COR-L47 (cell line): ENCODE results near the gene PRKAR2A.

Experiments used
- DNase-seq: peaks from one replicate; lab custom pipeline; 2025; lab: John Stamatoyannopoulos, UW

PRKAR2A gene

GRCh38 chr3:48847504-48848423 lies at the start of gene PRKAR2A:
PRKAR2A (minus strand) TSS chr3:48847874; CDS start chr3:48847596, 278 bp downstream.
- peak; percentile 66 for DNase-seq

GRCh38 chr3:48896936-48897335 lies 49.3 kb upstream of the PRKAR2A start:
- DNase-seq, result no peak

DNA sequence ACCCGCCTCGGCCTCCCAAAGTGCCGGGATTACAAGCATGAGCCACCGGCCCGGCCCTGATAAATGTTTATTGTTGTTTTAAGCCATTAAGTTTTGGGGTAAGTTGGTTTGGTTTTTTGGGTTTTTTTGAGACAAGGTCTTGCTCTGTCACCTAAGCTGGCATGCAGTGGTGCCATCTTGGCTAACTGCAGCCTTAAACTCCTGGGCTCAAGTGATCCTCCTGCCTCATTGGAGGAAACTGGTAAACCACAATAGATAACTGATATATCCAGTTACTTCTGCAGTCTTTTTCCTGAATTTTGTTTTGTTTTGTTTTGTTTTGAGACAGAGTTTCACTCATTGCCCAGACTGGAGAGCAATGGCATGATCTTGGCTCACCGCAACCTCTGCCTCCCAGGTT lies 46.8 kb upstream of the PRKAR2A start:
- DNase-seq, result no peak

DNA sequence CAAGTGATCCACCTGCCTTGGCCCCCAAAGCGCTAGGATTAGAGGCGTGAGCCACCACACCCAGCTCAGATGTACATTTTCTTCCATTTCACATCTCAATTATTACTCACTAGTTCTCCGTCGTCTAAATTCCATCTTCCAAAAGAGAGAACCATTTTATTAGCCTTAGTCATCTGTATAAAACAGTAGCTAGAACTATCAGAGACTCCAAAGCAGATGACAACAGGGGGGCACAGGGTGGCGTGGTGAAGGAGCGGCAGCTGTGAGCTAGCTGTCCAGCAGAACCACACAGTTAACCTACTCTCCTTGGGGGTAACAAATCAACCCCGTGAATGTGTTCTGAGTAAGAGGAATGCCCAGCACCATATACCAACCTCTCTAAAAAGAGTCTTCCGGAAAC lies 43.9 kb upstream of the PRKAR2A start:
- DNase-seq, result no peak

DNA sequence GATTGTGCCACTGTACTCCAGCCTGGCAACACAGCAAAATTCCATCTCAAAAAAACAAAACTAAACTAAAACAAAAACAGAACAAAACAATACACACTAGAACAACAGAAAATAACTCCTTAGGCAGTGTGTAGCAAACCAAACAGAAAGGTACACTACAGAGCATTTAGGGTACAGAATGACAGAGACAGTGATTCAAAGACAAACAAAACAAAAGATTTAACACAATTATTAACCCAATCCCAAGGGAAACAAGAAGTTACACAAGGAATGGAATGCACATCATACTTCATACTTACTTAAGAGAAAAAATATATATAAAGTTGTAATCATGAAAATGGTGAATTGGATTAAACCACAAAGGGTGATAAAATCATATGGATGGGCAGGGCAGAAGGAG lies 38.1 kb upstream of the PRKAR2A start:
- DNase-seq, result no peak

DNA sequence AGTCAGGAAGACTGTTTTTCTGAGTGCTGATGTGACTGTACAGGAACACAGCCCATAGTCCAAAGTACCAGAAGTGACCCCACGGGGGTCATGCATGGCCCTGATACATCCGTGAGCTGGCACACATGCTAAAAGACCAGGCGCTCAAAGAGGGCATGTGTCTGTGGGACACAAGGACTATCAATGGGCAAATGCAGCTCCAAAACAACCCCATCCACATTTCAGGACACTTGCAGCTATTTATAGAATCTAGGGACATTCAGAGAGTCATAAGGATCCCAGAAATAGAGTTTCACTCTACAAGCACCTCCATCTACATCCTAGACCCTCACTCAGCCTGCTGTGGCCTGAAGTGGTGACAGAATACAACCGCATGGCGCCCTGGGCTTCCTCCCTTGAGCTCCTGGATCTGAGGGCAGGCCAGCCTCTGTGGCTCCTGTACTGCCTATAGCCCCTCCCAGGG lies 34.0 kb upstream of the PRKAR2A start:
- no peak for DNase-seq

DNA sequence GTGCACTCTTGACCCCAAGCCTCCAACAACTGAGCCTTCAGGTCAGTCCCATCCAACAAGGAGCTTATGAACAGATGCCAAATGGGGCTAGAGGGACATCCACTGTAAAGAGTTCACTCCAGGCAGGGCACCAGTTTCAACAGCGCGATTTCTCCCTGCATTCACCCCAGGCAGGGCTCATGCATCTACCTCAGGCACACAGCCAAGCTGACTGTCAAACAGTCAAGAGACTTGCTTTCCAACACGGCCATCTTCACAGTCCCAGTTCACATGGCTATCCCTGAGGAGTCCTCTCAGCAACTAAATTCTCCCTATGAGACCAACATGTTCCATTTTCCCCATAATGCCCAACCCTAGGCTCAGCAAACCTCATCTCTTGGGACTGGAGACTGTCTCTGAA lies 33.3 kb upstream of the PRKAR2A start:
- no peak for DNase-seq

DNA sequence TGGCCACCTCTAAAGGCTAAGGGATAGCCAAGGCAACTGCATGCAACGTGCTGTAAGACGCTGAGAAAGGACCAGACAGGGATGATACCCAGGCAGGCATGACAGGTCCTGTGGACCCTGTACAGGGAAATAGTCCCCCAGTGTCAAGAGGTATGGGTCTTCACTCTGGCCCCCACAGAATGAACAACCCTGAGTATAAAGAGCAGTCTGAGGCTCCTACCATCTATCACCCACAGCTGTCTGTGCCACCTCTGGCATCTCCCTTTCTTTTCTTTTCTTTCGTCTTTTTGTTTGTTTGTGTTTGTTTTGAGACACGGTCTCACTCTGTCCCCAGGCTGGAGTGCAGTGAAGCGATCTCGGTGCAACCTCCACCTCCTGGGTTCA lies 32.3 kb upstream of the PRKAR2A start:
- no peak for DNase-seq

DNA sequence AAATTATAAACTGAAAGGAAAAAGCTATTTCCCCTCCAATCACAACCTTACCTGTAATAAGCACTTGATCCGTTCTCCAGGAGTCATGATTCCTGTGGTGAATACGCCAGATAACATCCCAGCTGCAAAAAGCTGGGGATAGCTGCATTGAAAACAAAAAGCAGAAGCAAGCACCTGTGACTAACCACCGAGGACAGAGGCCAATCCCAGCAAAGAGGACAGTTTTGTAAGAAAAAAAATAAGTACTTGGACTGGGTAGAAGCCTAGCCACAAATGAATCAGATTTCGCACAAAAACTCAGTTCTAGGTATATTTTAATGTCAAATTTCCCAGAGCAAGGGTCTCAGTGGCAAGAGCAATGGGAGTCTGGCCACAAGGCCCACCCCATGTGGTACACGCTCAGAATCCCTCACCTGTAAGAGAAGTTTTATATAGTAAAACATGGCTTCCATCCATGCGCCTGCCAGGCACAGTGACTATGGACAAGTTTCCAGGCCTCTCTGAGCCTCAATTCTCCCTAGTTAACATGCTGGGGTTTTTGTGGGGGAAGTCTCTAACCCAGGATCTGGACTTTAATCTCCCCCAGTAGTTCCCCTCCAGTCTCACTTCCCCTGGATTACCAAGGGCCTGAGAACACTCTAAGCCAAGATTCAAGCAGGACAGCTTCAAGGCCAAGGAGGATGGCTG lies 31.8 kb upstream of the PRKAR2A start:
- no peak for DNase-seq

DNA sequence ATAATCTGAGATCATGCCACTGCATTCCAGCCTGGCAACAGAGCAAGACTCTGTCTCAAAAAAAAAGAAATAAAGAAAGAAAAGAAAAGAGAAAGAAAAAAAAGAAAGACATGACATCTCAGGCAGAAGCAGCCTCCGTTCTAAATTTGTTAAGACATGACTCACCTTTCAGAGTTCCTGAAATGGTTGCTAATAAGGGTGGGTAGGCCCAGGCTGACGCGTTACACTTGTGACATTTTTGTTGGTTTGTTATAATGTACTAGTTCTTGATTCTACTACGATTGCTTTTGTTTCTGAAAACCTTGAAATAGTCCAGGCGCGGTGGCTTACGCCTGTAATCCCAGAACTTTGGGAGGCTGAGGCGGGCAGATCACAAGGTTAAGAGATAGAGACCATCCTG lies 30.0 kb upstream of the PRKAR2A start:
- DNase-seq, result no peak

DNA sequence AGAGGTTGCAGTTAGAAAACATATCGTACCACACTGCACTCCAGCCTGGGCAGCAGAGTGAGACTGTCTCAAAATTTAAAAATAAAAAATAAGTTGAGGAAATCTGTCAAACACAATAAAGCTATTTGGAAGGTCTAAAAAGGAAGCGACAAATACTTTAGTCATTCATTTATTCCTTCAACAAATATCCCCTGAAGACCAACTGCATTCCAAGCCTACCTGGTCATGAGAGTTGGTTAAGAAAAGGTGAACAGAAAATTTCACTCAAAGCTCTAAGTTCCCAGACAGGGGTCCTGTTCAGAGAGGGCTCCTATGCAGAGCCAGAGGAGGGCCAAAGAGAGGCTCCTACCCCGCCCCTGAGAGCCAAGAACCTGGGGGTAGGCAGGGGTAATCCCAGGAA lies 15.4 kb upstream of the PRKAR2A start:
- no peak for DNase-seq

DNA sequence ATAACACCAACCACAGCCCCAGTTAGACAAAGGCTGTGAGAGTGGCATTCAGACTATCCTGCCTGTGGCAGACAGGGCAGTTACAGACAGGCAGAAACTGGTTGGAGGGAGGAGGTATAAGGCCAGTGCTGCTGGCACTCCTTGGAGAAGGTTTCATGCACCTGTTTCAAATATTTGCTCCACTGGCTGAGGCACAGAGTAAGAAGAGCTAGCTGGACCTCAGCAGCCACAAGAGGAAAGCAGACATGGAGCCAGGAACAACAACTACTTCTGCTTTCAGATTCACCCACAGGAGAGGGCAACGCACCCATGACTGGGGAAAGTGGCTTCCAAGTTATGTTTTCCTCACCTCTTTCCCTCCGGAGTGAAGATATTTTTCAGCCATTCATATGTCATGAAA lies 11.5 kb upstream of the PRKAR2A start:
- no peak for DNase-seq

- DNase-seq, result no peak
These were observed 11.0 kb upstream of the PRKAR2A start for GRCh38 chr3:48858709-48859108.

DNA sequence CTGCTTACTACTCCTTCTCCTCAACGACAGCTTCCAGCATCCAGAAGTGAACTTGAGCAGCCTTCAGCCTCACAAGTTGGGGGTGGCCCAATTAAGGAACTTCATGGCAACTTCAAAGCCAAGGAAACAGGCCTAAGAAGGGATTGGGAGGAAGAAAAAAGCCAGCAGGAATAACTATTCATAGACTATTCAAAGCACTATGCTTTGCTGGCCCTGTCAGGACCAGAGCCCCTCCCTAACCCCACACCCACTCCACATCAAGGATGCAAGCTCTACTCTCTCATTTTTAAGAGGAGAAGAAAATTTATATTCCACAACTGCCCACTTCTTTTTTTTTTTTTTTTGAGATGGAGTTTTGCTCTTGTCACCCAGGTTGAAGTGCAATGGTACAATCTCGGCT lies 10.0 kb upstream of the PRKAR2A start:
- DNase-seq, result no peak

DNA sequence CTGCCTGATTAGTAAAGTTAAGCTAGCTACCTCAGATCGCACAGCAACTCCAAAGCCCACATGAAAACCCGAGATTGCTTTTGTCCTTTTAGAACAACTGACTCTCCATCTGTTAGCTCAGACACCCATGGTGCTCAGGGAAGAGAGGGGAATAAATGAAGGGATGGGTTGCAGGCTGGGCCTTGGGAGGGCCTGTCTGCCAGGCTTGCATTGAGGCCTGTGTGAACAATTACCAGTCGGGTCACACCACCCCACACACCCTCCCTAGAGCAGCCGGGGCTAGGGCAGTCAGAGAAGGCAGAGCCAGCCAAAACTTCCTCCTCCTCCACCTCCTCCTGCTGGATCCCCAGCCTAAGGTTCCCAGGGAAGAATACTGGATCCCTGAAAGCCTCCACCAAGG lies 8.8 kb upstream of the PRKAR2A start:
- DNase-seq, result no peak

DNA sequence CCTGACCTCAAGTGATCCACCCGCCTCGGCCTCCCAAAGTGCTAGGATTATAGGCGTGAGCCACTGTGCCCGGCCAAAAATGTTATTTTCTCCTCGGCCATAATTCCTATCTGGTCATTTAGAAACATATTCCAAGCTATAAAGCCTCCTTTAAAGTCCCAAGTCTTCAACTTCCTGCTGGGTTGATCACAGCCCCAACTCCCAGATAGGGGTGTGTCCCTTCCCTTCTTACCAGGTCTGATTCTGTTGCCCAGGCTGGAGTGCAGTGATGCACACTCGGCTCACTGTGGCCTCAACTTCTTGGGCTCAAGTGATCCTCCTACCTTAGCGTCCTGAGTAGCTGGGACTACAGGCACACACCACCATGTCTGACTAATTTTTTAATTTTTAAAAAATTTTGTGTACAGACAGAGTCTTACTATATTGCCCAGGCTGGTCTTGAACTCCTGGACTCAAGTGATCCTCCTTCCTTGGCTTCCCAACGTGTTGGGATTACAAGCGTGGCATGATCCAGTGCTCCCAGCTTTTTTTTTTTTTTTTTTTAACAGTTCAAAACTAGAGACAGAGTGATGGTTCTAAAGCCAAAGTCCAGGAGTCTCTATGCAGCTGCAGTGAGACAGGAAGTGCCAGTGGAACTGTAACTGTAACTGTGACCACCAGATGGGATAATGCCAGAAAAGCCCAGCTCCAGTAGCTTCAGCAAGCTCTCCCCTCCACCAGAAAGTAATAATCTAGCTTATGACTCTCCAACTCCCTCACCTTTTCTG lies 8.2 kb upstream of the PRKAR2A start:
- DNase-seq, result no peak

DNA sequence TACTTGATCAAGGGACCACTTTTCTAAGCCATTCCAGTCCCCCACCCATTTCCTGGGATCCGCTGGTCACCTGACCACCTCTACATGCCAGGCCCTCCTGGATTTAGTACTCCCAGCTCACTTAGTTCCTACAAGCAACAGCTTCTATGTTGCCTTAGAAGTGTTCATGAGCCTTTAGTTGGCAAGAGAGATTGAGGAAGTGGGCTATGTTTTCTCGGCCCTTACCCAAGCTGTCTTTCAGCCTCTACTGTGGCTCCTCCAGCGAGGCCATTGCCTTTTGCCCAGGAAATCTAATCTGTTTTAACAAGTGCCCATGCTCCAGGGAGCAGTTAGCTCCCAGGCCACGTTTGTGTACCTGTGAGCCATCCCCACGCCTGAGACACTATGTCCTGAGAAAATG lies 4.5 kb upstream of the PRKAR2A start:
- DNase-seq, result no peak

GRCh38 chr3:48851407-48851806 lies 3.7 kb upstream of the PRKAR2A start:
- peak; percentile 41 for DNase-seq

DNA sequence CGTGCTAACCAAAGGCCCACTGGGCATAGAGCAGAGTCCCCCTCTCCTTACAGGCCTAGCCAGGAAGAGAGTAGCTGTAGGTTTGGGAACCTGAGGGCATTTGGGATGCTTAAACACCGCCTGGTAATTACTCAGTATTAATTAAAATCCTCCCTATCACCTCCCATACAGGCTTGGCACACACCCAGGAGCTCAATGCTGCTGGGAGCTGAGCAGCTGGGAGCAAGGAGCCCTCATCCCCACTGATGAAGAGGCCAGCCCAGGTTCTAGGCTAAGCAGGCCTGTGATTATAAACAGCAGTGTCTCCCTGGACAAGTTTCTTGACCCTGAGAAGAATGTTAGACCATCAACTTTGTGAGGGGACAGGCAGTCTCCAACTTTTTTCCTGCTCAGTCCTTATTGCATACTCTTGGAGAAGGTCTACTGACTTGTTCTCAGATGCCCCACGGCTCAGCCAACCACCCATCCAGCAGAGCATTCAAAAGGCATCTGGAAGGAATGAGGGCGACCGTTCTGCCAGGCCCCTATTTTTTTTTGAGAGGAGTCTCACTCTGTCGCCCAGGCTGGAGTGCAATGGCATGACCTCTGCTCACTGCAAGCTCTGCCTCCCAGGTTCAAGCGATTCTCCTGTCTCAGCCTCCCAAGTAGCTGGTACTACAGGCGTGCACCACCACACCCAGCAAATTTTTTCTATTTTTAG lies 1.3 kb upstream of the PRKAR2A start:
- DNase-seq, result no peak

- peak; percentile 44 for DNase-seq
These were observed 596 bp downstream of the PRKAR2A start for GRCh38 chr3:48847053-48847503.

DNA sequence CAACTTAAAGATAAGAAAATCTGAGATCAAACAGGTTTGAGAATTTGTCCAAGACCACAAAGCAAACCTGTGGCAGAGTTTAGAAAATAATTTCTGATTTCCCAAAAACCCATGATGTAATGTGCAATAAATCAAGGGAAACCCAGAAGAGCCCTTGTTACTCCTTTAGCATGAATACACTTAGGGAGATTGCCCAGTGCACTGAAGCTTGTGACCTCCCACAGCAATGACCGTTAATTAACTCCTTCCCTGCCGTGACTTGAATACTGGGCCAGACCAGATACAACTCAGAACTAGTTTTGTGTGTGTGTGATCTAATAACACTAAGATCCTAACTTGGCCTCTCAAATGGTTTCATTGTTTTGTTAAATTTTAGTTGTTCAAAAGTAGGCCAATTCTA lies 2.5 kb downstream of the PRKAR2A start:
- no peak for DNase-seq

- DNase-seq, result no peak
These were observed 10.5 kb downstream of the PRKAR2A start for GRCh38 chr3:48837163-48837562.
